BLaER1 (cell line): Measurements from ENCODE around the gene FAM184B.

Experiments
- H3K27ac ChIP-seq: shearing (Covaris generic); formaldehyde crosslinking; 2 replicates; pipeline ENCODE4 v1.8.1; 2022
- H3K27me3 ChIP-seq: shearing (Covaris generic); formaldehyde crosslinking; 2 replicates; pipeline ENCODE4 v1.8.1; 2022
- H3K36me3 ChIP-seq: shearing (Covaris generic); formaldehyde crosslinking; 2 replicates; pipeline ENCODE4 v1.8.1; 2022
- H3K4me1 ChIP-seq: shearing (Covaris generic); formaldehyde crosslinking; 2 replicates; pipeline ENCODE4 v1.8.1; 2022
- H3K4me2 ChIP-seq: shearing (Covaris generic); formaldehyde crosslinking; 2 replicates; pipeline ENCODE4 v1.8.1; 2022
- H3K4me3 ChIP-seq: shearing (Covaris generic); formaldehyde crosslinking; 2 replicates; pipeline ENCODE4 v1.8.1; 2022
- H3K9ac ChIP-seq: shearing (Covaris generic); formaldehyde crosslinking; 2 replicates; pipeline ENCODE4 v1.8.1; 2022
- H3K9me3 ChIP-seq: shearing (Covaris generic); formaldehyde crosslinking; 2 replicates; pipeline ENCODE4 v1.8.1; 2022
- H4K20me1 ChIP-seq: shearing (Covaris generic); formaldehyde crosslinking; 2 replicates; pipeline ENCODE4 v1.8.1; 2022
- Cebpa-rat ChIP-seq: shearing (Covaris generic); IDR thresholded peaks from 2 replicates; pipeline ENCODE4 v1.8.1; 2022

FAM184B gene

DNA sequence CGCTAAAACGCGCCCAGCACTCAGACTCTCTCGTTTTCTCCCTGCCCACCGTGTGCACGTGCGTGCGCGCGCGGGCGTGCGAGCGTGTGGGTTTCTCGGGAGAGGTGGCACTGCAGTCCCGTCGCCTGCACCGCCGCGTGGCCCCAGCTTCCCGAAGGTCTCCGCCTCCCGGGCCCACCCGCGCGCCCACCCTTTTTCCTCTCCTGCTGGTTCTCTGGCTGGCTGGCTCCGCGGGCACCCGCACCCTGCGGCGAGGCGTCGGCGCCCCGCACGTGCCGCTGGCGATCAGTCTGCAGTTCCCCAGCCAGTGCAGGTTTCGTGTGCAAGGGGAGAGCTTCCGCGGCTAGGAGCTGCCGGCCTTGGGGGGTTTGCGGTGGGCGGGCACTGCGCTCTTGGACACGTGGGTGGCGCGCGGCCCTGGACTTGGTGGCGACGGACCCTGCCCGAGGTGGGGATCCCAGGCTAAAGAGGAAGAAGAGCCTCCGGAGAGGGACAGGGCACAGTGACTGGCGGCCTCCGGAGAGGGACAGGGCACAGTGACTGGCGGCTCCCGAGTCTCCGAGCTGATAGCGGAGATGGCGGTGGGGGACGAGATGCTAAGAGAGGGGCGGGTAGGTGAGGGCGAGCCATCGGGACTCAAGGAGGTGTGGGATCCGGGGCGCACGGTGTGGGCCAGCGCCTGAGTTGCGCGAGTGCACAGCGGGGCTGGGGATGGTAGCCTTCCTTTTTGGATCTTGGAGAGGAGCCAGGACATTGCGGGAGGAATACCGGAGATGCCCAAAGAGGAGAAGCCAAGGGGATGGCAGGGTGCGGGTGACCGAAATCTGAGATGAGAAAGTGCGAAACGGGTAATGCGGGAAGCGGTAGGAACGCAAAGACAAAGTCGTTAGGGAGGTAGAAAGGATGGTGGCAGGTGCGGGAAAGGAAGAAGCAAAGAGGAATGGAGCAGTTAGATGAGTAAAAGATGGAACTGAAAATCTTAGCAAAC lies at the start of gene FAM184B:
Gene FAM184B (minus strand): TSS at position 322 of the 988 bp plus-strand sequence. CDS start 322 bp downstream, outside the sequence.
- H3K4me2 ChIP-seq: no peak within 1 kb of the TSS
- no peak within 1 kb of the TSS for H3K4me3 ChIP-seq
- TF ChIP-seq Cebpa-rat: no peak

DNA sequence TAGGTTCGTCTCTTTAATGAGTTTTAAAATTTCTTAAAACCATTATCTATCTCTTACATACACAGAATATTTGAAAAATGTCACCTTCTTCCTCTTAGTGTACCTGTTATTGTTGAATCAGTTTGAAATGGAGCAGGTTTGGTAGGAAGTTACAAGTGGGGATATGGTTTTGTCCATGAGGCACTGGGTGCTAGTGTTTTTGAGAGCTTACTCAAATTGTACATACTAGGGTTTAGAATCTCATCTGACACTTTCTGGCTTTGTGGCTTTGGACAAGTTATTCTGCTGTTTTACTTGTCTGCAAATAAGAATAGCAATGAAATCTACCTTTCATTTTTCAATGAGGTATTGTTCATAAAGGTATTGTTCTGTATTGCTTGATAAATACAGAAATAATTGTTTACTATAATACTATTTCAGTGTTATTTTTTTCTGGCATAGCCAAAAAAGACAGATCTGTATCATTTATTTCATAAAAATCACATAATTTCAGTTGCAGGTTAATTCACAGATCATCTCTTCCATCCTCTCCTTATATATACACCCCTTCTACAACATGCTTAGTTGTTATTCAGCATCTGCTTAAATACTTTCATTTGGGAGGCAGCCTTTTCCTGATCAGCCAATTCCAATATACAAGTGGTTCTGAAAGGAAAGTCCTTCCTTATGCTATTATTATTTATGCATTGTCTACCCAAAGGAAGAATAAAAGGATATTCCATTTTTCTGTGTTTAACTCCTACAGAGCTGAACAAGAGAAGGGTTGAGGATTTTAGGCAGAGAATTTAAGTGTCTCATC lies 42.6 kb upstream of the FAM184B start:
- no peak overlapping the region for H3K27ac ChIP-seq
- H3K9me3 ChIP-seq: no peaks in the 10 kb centered on the region
- H3K27me3 ChIP-seq: no peaks in the 10 kb centered on the region
- no peak overlapping the region for H3K4me3 ChIP-seq
- no peaks in the 10 kb centered on the region for H3K4me1 ChIP-seq
- no peak overlapping the region for H3K9ac ChIP-seq
- TF ChIP-seq Cebpa-rat: no peak
- H4K20me1 ChIP-seq: no peaks in the 10 kb centered on the region
- peaks cover 82% of the 10 kb centered on the region for H3K36me3 ChIP-seq
- H3K4me2 ChIP-seq: no peak overlapping the region

More for the DNA sequence above, at the start of gene FAM184B:
- H4K20me1 ChIP-seq: no peaks in the 10 kb centered on the region
- peaks cover 14% of the 10 kb centered on the region for H3K9me3 ChIP-seq
- H3K27ac ChIP-seq: no peak within 1 kb of the TSS
- H3K27me3 ChIP-seq: no peaks in the 10 kb centered on the region
- peaks cover 7% of the 10 kb centered on the region for H3K4me1 ChIP-seq
- no peaks in the 10 kb centered on the region for H3K36me3 ChIP-seq
- H3K9ac ChIP-seq: no peak within 1 kb of the TSS

DNA sequence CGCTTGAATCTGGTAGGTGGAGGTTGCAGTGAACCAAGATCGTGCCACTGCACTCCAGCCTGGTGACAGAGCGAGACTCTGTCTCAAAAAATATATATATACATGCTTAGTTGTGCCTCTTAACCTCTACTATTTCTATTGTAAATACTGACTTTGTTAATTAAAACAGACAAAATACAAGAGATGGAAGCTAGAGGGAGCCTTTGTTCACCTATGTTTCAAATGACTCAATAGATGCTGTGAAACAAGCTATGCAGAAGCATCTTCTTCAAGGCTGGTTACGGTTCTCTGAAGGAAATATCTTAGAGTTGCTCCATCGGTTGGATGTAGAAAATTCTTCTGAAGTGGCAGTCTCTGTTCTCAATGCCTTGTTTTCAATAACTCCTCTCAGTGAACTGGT lies 35.6 kb upstream of the FAM184B start:
- Histone ChIP-seq H3K36me3 (peaks cover 58% of the 10 kb centered on the region), H3K4me1 (peaks cover 22% of the 10 kb centered on the region), H3K9me3 (no peaks in the 10 kb centered on the region), H3K4me3 (no peak overlapping the region), H3K27me3 (no peaks in the 10 kb centered on the region), H3K4me2 (no peak overlapping the region), H3K9ac (no peak overlapping the region), H4K20me1 (peaks cover 15% of the 10 kb centered on the region; the same call in 1 of the 2 replicates), H3K27ac (no peak overlapping the region)
- no peak for TF ChIP-seq Cebpa-rat

DNA sequence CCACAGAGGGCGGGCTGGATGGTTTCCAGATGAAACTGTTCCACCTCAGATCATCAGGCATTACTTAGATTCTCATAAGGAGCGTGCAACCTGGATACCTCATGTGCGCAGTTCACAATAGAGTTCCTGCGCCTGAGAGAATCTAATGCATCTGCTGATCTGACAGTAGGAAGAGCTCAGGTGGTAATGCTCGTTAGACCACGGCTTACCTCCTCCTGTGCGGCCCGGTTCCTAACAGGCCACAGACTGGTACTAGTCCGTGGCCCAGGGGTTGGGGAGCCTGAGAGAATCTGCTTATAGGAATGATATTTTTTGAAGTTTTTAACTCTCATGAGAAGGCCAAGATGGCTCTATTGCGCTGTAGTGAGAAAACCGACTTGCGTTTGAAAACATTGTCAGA lies 34.7 kb upstream of the FAM184B start:
- no peaks in the 10 kb centered on the region for H3K27me3 ChIP-seq
- H3K9ac ChIP-seq: no peak overlapping the region
- peaks cover 15% of the 10 kb centered on the region; the same call in 1 of the 2 replicates for H4K20me1 ChIP-seq
- H3K4me3 ChIP-seq: no peak overlapping the region
- no peak for TF ChIP-seq Cebpa-rat
- H3K27ac ChIP-seq: no peak overlapping the region
- no peaks in the 10 kb centered on the region for H3K9me3 ChIP-seq
- H3K4me2 ChIP-seq: no peak overlapping the region
- peaks cover 53% of the 10 kb centered on the region for H3K36me3 ChIP-seq
- peaks cover 24% of the 10 kb centered on the region for H3K4me1 ChIP-seq

DNA sequence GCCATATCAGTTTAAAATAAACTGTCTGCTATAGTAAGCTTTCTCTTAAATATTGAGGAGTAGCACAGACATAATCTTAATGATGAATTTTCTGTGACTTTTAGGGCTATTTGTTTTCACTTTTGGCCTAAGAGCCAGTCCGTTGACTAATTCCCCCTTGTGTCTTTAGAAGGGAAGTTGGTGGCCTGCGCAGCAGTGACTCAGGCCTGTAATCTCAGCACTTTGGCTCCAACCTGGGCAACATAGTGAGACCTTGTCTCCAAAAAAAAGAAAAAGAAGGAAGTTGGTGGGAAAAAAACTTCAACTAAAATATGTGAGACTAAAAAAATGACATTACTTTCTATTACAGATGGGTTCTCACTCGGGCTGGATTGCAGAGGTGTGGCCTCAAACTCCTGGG lies 32.7 kb upstream of the FAM184B start:
- H3K4me1 ChIP-seq: peaks cover 24% of the 10 kb centered on the region
- H3K36me3 ChIP-seq: peaks cover 37% of the 10 kb centered on the region
- H4K20me1 ChIP-seq: peaks cover 27% of the 10 kb centered on the region
- H3K27ac ChIP-seq: no peak overlapping the region
- H3K9me3 ChIP-seq: no peaks in the 10 kb centered on the region
- no peaks in the 10 kb centered on the region for H3K27me3 ChIP-seq
- no peak overlapping the region for H3K4me3 ChIP-seq
- no peak overlapping the region for H3K9ac ChIP-seq
- TF ChIP-seq Cebpa-rat: no peak
- H3K4me2 ChIP-seq: peak overlapping the region; percentile 15; the same call in 1 of the 2 replicates

DNA sequence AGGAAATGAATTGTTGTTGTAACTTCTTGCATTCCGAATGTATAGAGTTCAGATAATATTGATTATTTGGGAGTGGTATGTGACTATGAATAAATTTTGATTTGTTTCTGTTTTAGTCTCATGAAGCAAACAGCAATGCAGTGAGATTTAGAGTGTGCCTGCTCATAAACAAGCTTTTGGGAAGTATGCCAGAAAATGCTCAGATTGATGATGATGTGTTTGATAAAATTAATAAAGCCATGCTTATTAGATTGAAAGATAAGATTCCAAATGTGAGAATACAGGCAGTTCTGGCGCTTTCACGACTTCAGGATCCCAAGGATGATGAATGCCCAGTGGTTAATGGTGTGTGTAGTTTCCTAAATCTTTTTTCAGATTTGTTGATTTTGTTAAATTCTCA lies 31.4 kb upstream of the FAM184B start:
- Histone ChIP-seq H3K9ac (peak overlapping the region; percentile 98), H3K4me1 (peaks cover 29% of the 10 kb centered on the region), H3K27ac (no peak overlapping the region), H3K36me3 (peaks cover 30% of the 10 kb centered on the region), H3K27me3 (no peaks in the 10 kb centered on the region), H4K20me1 (peaks cover 41% of the 10 kb centered on the region), H3K4me3 (peak overlapping the region; percentile 90), H3K4me2 (peak overlapping the region; percentile 79), H3K9me3 (no peaks in the 10 kb centered on the region)
- no peak for TF ChIP-seq Cebpa-rat

DNA sequence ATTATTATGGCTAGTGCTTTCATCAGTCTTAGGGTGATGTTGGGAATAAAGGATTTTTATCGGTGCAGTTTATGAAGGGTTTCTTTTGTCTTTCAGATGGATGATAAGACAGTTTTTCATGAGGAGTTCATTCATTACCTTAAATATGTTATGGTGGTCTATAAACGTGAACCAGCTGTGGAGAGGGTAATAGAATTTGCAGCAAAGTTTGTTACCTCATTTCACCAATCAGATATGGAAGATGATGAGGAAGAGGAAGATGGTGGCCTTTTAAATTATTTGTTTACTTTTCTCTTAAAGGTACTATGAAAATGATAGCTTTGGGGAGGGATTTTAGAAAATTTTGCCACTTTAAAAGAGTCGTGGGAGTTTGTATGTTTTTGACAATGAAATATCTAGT lies 30.7 kb upstream of the FAM184B start:
- H3K36me3 ChIP-seq: peaks cover 36% of the 10 kb centered on the region
- H3K9ac ChIP-seq: peak overlapping the region; percentile 98
- peaks cover 36% of the 10 kb centered on the region for H3K4me1 ChIP-seq
- no peaks in the 10 kb centered on the region for H3K27me3 ChIP-seq
- H4K20me1 ChIP-seq: peaks cover 48% of the 10 kb centered on the region
- no peak for TF ChIP-seq Cebpa-rat
- peak overlapping the region; percentile 98; the same call in 1 of the 2 replicates for H3K27ac ChIP-seq
- peak overlapping the region; percentile 90 for H3K4me3 ChIP-seq
- H3K4me2 ChIP-seq: peak overlapping the region; percentile 79
- no peaks in the 10 kb centered on the region for H3K9me3 ChIP-seq

DNA sequence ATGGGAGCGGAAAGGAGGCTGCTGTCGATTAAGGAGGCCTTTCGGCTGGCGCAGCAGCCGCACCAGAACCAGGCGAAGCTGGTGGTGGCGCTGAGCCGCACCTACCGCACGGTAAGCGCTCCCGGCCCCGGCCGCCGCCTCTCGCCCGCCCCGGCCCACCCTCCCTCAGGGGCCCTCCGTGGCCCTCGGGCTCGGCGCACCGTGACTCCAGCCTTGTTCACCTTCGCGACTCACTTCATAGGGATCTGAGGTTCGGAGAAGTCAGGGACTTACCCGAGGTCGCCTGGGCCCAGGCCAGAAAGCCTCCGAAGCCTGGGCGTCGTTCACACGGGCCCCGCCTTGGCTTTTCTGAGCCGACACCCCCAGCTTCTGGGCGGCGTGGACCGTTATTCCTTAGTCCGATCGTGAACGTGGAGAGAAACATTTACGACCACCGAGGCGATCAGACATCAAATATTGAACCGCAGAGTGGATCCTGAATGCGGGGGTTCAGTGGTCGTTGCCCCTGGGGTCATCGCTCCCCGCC lies 29.7 kb upstream of the FAM184B start:
- no peak for TF ChIP-seq Cebpa-rat
- Histone ChIP-seq H3K36me3 (peaks cover 30% of the 10 kb centered on the region), H3K27me3 (no peaks in the 10 kb centered on the region), H4K20me1 (peaks cover 57% of the 10 kb centered on the region), H3K9me3 (no peaks in the 10 kb centered on the region), H3K4me2 (peak overlapping the region; percentile 79), H3K9ac (peak overlapping the region; percentile 98), H3K27ac (peak overlapping the region; percentile 98), H3K4me3 (peak overlapping the region; percentile 90), H3K4me1 (peaks cover 42% of the 10 kb centered on the region)

DNA sequence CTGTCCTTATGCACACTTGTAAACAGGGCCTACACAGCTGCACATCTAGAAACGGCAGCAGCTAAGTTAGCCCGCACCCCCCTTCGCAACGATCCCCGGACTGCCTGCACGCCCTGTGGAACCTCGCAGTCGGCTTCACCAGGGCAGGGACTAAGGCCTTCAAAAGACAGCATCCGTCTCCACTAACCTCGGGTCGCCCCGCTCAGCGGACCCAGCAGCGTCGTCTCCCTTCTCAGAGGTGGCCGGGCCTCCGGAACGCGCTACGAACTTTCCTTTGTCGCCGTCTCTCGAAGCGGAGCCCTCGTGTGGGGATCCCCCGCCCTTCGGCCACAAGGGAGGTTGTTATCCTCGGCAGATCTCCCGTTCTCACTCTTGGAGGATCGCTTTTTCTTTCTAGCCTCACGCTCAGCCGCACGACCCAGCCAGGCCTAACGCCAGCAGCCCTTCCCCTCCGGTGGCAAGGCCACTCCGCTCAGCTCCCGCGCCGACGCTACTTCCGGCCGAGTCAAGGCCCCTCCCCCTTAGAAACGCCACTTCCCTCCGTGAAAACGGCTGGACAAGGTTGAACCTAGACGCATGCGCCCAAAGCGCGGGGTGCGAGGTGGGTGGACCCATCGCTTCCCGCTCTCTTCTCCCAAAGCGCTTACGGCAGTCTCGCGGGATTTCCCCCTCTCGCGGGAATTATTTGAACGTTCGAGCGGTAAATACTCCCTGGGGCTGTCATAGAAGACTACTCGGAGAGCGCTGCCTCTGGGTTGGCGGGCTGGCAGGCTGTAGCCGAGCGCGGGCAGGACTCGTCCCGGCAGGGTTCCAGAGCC lies 29.0 kb upstream of the FAM184B start, which contains the start of the genes DCAF16 and NCAPG:
Gene DCAF16 (minus strand): TSS at position 498 of the 818 bp plus-strand sequence. CDS start 6,616 bp downstream, outside the sequence.
Gene NCAPG (plus strand): TSS at position 720 of the 818 bp plus-strand sequence. CDS start 99 bp downstream, outside the sequence.
- H4K20me1 ChIP-seq: peaks cover 59% of the 10 kb centered on the region
- peaks cover 42% of the 10 kb centered on the region for H3K4me1 ChIP-seq
- H3K36me3 ChIP-seq: peaks cover 30% of the 10 kb centered on the region
- H3K27ac ChIP-seq: peak within 1 kb of the TSS; percentile 98
- no peak for TF ChIP-seq Cebpa-rat
- H3K9ac ChIP-seq: peak within 1 kb of the TSS; percentile 98
- peak within 1 kb of the TSS; percentile 92 for H3K4me2 ChIP-seq
- no peaks in the 10 kb centered on the region for H3K27me3 ChIP-seq
- no peaks in the 10 kb centered on the region for H3K9me3 ChIP-seq
- peak within 1 kb of the TSS; percentile 90 for H3K4me3 ChIP-seq
